IMR-90 (cell line): ENCODE data around the gene ABCA8. TPM values are rescaled to one million over a fixed set of nuclear protein-coding genes. Genes with fewer than 3 reads are reported as not detected.
A peak's percentile ranks its signal among the peaks of the same experiment; 100 is the strongest.

ENCODE experiments used
- ATAC-seq: fragments of 200-7000 bp; cut with Tn5 transposase; 2 replicates; pipeline ENCODE4 v1.9.1; 2020; ENCODE audit warnings: low read depth, mild to moderate bottlenecking, moderate library complexity
- BruUV-seq: library from RNA; stranded (reverse); fragments of 400-500 nt; replicated peaks from 2 replicates; lab custom pipeline; 2021; lab: Mats Ljungman, UMichigan
- CTCF ChIA-PET: fragments of 300-600 bp; formaldehyde crosslinking; extraction: SDS; loops from one replicate; lab custom pipeline; 2021; ENCODE audit warnings: antibody characterized with exemption; lab: Yijun Ruan, JAX
- POLR2A ChIA-PET: fragments of 300-600 bp; sonication (Branson Sonifier 250); formaldehyde crosslinking; loops from one replicate; lab custom pipeline; 2022; ENCODE audit warnings: antibody characterized with exemption; ENCODE audit not compliant: unreplicated experiment; lab: Charles Lee
- DNase-seq: peaks from one replicate; pipeline ENCODE4 v3.0.0; 2013
- H2AFZ ChIP-seq: replicated peaks from 2 replicates; pipeline ENCODE3; 2013; ENCODE audit warnings: low read length, mild to moderate bottlenecking; ENCODE audit not compliant: poor library complexity
- H2AK5ac ChIP-seq: 2 replicates; pipeline ENCODE4 v1.6.1; 2013; ENCODE audit warnings: low read depth, low read length, inconsistent platforms
- H2AK9ac ChIP-seq: replicated peaks from 2 replicates; pipeline ENCODE3; 2013; ENCODE audit warnings: mild to moderate bottlenecking, low read depth, low read length, moderate library complexity; ENCODE audit not compliant: poor library complexity
- H2BK120ac ChIP-seq: 2 replicates; pipeline ENCODE4 v1.6.1; 2013; ENCODE audit warnings: low read depth, low read length, inconsistent platforms
- H2BK15ac ChIP-seq: 3 replicates; pipeline ENCODE4 v1.6.1; 2013; ENCODE audit warnings: low read depth, low read length, inconsistent platforms
- H2BK20ac ChIP-seq: 2 replicates; pipeline ENCODE4 v1.6.1; 2013; ENCODE audit warnings: low read depth, mild to moderate bottlenecking, inconsistent platforms, low read length, moderate library complexity
- H2BK5ac ChIP-seq: 2 replicates; pipeline ENCODE4 v1.6.1; 2013; ENCODE audit warnings: mild to moderate bottlenecking, low read depth, low read length, inconsistent platforms; ENCODE audit not compliant: poor library complexity, severe bottlenecking
- H3K14ac ChIP-seq: replicated peaks from 2 replicates; pipeline ENCODE4 v1.6.1; 2013; ENCODE audit warnings: low read depth, low read length, inconsistent platforms
- H3K18ac ChIP-seq: 2 replicates; pipeline ENCODE4 v1.6.1; 2013; ENCODE audit warnings: low read depth, low read length, control low read depth
- H3K23ac ChIP-seq: 2 replicates; pipeline ENCODE4 v1.6.1; 2013; ENCODE audit warnings: low read depth, low read length, inconsistent platforms
- H3K27ac ChIP-seq: 2 replicates; pipeline ENCODE4 v1.5.1; 2013; ENCODE audit warnings: mild to moderate bottlenecking, control low read depth, low read length; ENCODE audit not compliant: insufficient read depth
- H3K27me3 ChIP-seq: 2 replicates; pipeline ENCODE4 v1.6.1; 2013; ENCODE audit warnings: low read length; ENCODE audit not compliant: control insufficient read depth, insufficient read depth
- H3K36me3 ChIP-seq: 2 replicates; pipeline ENCODE4 v1.6.1; 2013; ENCODE audit warnings: low read length, mixed read lengths; ENCODE audit not compliant: control insufficient read depth, insufficient read depth
- H3K4ac ChIP-seq: 2 replicates; pipeline ENCODE4 v1.6.1; 2013; ENCODE audit warnings: low read depth, low read length, inconsistent platforms
- H3K4me1 ChIP-seq: 2 replicates; pipeline ENCODE4 v1.6.1; 2013; ENCODE audit warnings: low read length, mixed read lengths; ENCODE audit not compliant: control insufficient read depth, insufficient read depth
- H3K4me2 ChIP-seq: 2 replicates; pipeline ENCODE4 v1.6.1; 2013; ENCODE audit warnings: low read depth, mild to moderate bottlenecking, control low read depth, low read length, moderate library complexity
- H3K4me3 ChIP-seq: 2 replicates; pipeline ENCODE4 v1.5.1; 2013; ENCODE audit warnings: low read depth, mild to moderate bottlenecking, control low read depth, low read length, moderate library complexity; ENCODE audit not compliant: insufficient read depth
- H3K56ac ChIP-seq: 2 replicates; pipeline ENCODE4 v1.6.1; 2013; ENCODE audit warnings: low read length, inconsistent platforms; ENCODE audit not compliant: insufficient read depth; ENCODE audit errors: extremely low read depth
- H3K79me1 ChIP-seq, 2 experiments: 2 replicates each; pipeline ENCODE4 v1.6.1; 2013; ENCODE audit warnings: low read length in 2 of 2, inconsistent platforms in 1 of 2, low read depth in 1 of 2
- H3K9ac ChIP-seq: 2 replicates; pipeline ENCODE4 v1.6.1; 2013; ENCODE audit warnings: low read depth, low read length, control low read depth
- H3K9me1 ChIP-seq: 2 replicates; pipeline ENCODE4 v1.6.1; 2013; ENCODE audit warnings: low read length, inconsistent platforms; ENCODE audit not compliant: insufficient read depth
- H3K9me3 ChIP-seq: 2 replicates; pipeline ENCODE4 v1.6.1; 2013; ENCODE audit warnings: low read length; ENCODE audit not compliant: control insufficient read depth, insufficient read depth
- H4K20me1 ChIP-seq: 2 replicates; pipeline ENCODE4 v1.6.1; 2013; ENCODE audit warnings: low read length, inconsistent platforms; ENCODE audit not compliant: insufficient read depth
- H4K5ac ChIP-seq: 2 replicates; pipeline ENCODE4 v1.6.1; 2013; ENCODE audit warnings: mild to moderate bottlenecking, low read depth, low read length, control low read depth
- H4K8ac ChIP-seq, 2 experiments: 2 replicates each; pipeline ENCODE4 v1.6.1; 2013; ENCODE audit warnings: low read depth in 2 of 2, low read length in 2 of 2, control low read depth in 1 of 2, inconsistent platforms in 1 of 2
- H4K91ac ChIP-seq: 2 replicates; pipeline ENCODE4 v1.6.1; 2013; ENCODE audit warnings: low read depth, low read length, inconsistent platforms; ENCODE audit not compliant: insufficient read depth
- BHLHE40 ChIP-seq: fragments of 150-350 bp; IDR thresholded peaks from 2 replicates; pipeline ENCODE4 v1.6.1; 2016; ENCODE audit warnings: mild to moderate bottlenecking, low read depth, low read length
- CHD1 ChIP-seq: IDR thresholded peaks from 2 replicates; pipeline ENCODE4 v1.6.1; 2012; ENCODE audit warnings: low read depth, low read length, improper control_type of control experiment
- CTCF ChIP-seq: conservative IDR thresholded peaks from 2 replicates; pipeline ENCODE4 v1.5.1; 2012; ENCODE audit warnings: mild to moderate bottlenecking, low read depth, low read length, improper control_type of control experiment
- ELK1 ChIP-seq: fragments of 150-350 bp; IDR thresholded peaks from 2 replicates; pipeline ENCODE4 v1.6.1; 2016; ENCODE audit warnings: low read depth, mild to moderate bottlenecking, low read length, moderate library complexity, borderline replicate concordance
- FOS ChIP-seq: fragments of 150-350 bp; IDR thresholded peaks from 2 replicates; pipeline ENCODE4 v1.6.1; 2016; ENCODE audit warnings: low read depth, low read length
- MAFK ChIP-seq: IDR thresholded peaks from 2 replicates; pipeline ENCODE4 v1.6.1; 2012; ENCODE audit warnings: low read depth, low read length, improper control_type of control experiment
- MAZ ChIP-seq: IDR thresholded peaks from 2 replicates; pipeline ENCODE4 v1.6.1; 2012; ENCODE audit warnings: low read depth, mild to moderate bottlenecking, low read length, improper control_type of control experiment, moderate library complexity, borderline replicate concordance
- NFE2L2 ChIP-seq: fragments of 150-350 bp; IDR thresholded peaks from 2 replicates; pipeline ENCODE4 v1.6.1; 2016; ENCODE audit warnings: low read depth, mild to moderate bottlenecking, low read length
- POLR2A ChIP-seq: IDR thresholded peaks from 2 replicates; pipeline ENCODE4 v1.6.1; 2012; ENCODE audit warnings: mild to moderate bottlenecking, low read depth, low read length
- RCOR1 ChIP-seq: IDR thresholded peaks from 2 replicates; pipeline ENCODE4 v1.6.1; 2012; ENCODE audit warnings: mild to moderate bottlenecking, low read length, improper control_type of control experiment; ENCODE audit not compliant: insufficient replicate concordance
- RFX5 ChIP-seq: IDR thresholded peaks from 2 replicates; pipeline ENCODE4 v1.8.0; 2012; ENCODE audit warnings: low read depth, mild to moderate bottlenecking, low read length, moderate library complexity
- SMC3 ChIP-seq: fragments of 150-350 bp; IDR thresholded peaks from 2 replicates; pipeline ENCODE4 v1.6.1; 2016; ENCODE audit warnings: low read depth, mild to moderate bottlenecking, antibody characterized with exemption, low read length, moderate library complexity
- USF2 ChIP-seq: fragments of 150-350 bp; IDR thresholded peaks from 2 replicates; pipeline ENCODE4 v1.6.1; 2017; ENCODE audit warnings: mild to moderate bottlenecking, antibody characterized with exemption, low read length, low read depth
- WGBS, 2 experiments: methylation state at CpG; one replicate each; pipeline versions ENCODE4 v1.1.5 to v1.1.7; 2013; ENCODE audit warnings: missing lambda C conversion rate in 2 of 2; ENCODE audit not compliant: insufficient read length in 1 of 2; ENCODE audit errors: extremely low coverage in 2 of 2; 5-methylcytosine and 5-hydroxymethylcytosine counted together
- dilution Hi-C: fragments of 300-500 bp; cut with HindIII; formaldehyde crosslinking; loops from one replicate; pipeline ENCODE4 v1.14.3; 2018; ENCODE audit warnings: low sequenced_read_pairs; ENCODE audit not compliant: unreplicated experiment
- in situ Hi-C: fragments of 300-500 bp; cut with MboI; formaldehyde crosslinking; loops from 3 replicates; pipeline ENCODE4 v1.14.3; 2019; ENCODE audit warnings: low sequenced_read_pairs, inconsistent platforms, mixed read lengths
- intact Hi-C: fragments of 100-400 bp; cut with micrococcal nuclease; formaldehyde crosslinking; loops from 2 replicates; pipeline ENCODE4 v1.10.0; 2022
- polyA plus RNA-seq, 3 experiments: library from polyadenylated mRNA; depleted of rRNA; stranded (reverse); fragments of >200 nt; gene quantifications; 2 replicates each; pipeline ENCODE4 v1.2.3, GENCODE V29; 2012; ENCODE audit warnings: low replicate concordance in 1 of 3
- total RNA-seq: library from RNA; depleted of rRNA; stranded (reverse); fragments of >200 nt; gene quantifications from 2 replicates; pipeline ENCODE4 v1.2.3, GENCODE V29; 2012

ABCA8 gene
- total and polyA plus RNA-seq, 2 of the 4 experiments (the other 2 are of a cell fraction) = 1.8 TPM

GRCh38 chr17:68910251-68910705 is 44.9 kb downstream of the ABCA8 start:
- BruUV-seq = no TSS peak
- CTCF ChIA-PET = interaction anchor here (0.7 kb wide), 1 partner anchor 135 kb away, joined by 4 read pairs; no protein-coding TSS in a partner anchor

More at GRCh38 chr17:68910251-68910705, 44.9 kb downstream of the ABCA8 start:
- H3K9me1 ChIP-seq = peaks cover 10% of the 10 kb centered on the region
- dilution Hi-C loops (no loop called here), in situ Hi-C loops (no loop called here), intact Hi-C loops (no loop called here)
- WGBS, 2 experiments = no CpG with 5 or more reads among the region's 5 CpGs
- H2AK9ac ChIP-seq = no peak overlapping the region
- peak overlapping the region; percentile 55 to 68 for H4K8ac ChIP-seq
- H2BK120ac ChIP-seq = peak overlapping the region; percentile 71
- peak overlapping the region; percentile 41; the same call in 1 of the 2 replicates for H3K23ac ChIP-seq
- H2AK5ac ChIP-seq = peak overlapping the region; percentile 47; the same call in 1 of the 2 replicates
- DNase-seq = peak; percentile 4
- no peaks in the 10 kb centered on the region for H3K36me3 ChIP-seq
- H2BK15ac ChIP-seq = peak overlapping the region; percentile 79; the same call in 2 of the 3 replicates
- H4K5ac ChIP-seq = no peak overlapping the region
- H3K79me1 ChIP-seq = no peaks in the 10 kb centered on the region
- peaks cover 13% of the 10 kb centered on the region for H3K4me1 ChIP-seq
- no peak overlapping the region for H3K18ac ChIP-seq
- peak overlapping the region; percentile 54 for H2AFZ ChIP-seq
- peak overlapping the region; percentile 73 for H3K14ac ChIP-seq
- H3K4me2 ChIP-seq = no peak overlapping the region
- H4K91ac ChIP-seq = peak overlapping the region; percentile 73
- no peak for ATAC-seq
- TF ChIP-seq POLR2A (no peak), NFE2L2 (no peak), MAFK (no peak), CHD1 (no peak), SMC3 (no peak), BHLHE40 (no peak), RFX5 (no peak), USF2 (no peak), RCOR1 (no peak), ELK1 (no peak), FOS (no peak), CTCF (no peak), MAZ (no peak)
- no peak overlapping the region for H3K56ac ChIP-seq
- no peaks in the 10 kb centered on the region for H3K27me3 ChIP-seq
- H3K4ac ChIP-seq = peak overlapping the region; percentile 38
- peak overlapping the region; percentile 11; the same call in 1 of the 2 replicates for H3K27ac ChIP-seq
- H2BK20ac ChIP-seq = peak overlapping the region; percentile 81; the same call in 1 of the 2 replicates
- no peaks in the 10 kb centered on the region for H4K20me1 ChIP-seq
- H3K9me3 ChIP-seq = no peaks in the 10 kb centered on the region
- peak overlapping the region; percentile 75 for H2BK5ac ChIP-seq
- POLR2A ChIA-PET = no interaction called here
- H3K4me3 ChIP-seq = no peak overlapping the region
- H3K9ac ChIP-seq = no peak overlapping the region
